Fibroblast of the aortic adventitia (primary cell): ENCODE data around the gene NPW. TPM values are rescaled to one million over a fixed set of nuclear protein-coding genes. Genes with fewer than 3 reads are reported as not detected.

Source experiments
- DNase-seq: peaks from one replicate; pipeline ENCODE4 v3.0.0-alpha.2; 2010; ENCODE audit warnings: low read depth
- H3K4me3 ChIP-seq: 2 replicates; pipeline ENCODE4 v1.5.1; 2011; ENCODE audit warnings: low read depth, mild to moderate bottlenecking, control low read depth, low read length, moderate library complexity
- CTCF ChIP-seq: IDR thresholded peaks from 2 replicates; pipeline ENCODE4 v1.5.1; 2011; ENCODE audit warnings: mild to moderate bottlenecking, low read length, control low read depth, inconsistent platforms; ENCODE audit not compliant: insufficient read depth
- total RNA-seq: library from RNA; depleted of rRNA; stranded (reverse); fragments of >200 nt; gene quantifications from 2 replicates; pipeline ENCODE4 v1.2.3, GENCODE V29; 2012; ENCODE audit warnings: low replicate concordance

The NPW gene
- total RNA-seq, 1 donor, result 0.45 TPM

- TF ChIP-seq CTCF, result no peak
- no peak overlapping the region for H3K4me3 ChIP-seq
- DNase-seq, result no peak
Observed at GRCh38 chr16:1980770-1981087, 38.9 kb upstream of the NPW start.

- DNase-seq, result no peak
- TF ChIP-seq CTCF, result no peak
- no peak within 1 kb of the TSS for H3K4me3 ChIP-seq
Observed at GRCh38 chr16:1981398-1981836, 38.2 kb upstream of the NPW start, which contains the start of gene NOXO1. NOXO1 (minus strand) TSS chr16:1981469; CDS start chr16:1981179, 290 bp downstream.

- no peak for TF ChIP-seq CTCF
- no peak for DNase-seq
- no peak overlapping the region for H3K4me3 ChIP-seq
Observed at GRCh38 chr16:1982013-1982433, 37.6 kb upstream of the NPW start.

GRCh38 chr16:1982991-1983543 lies 36.5 kb upstream of the NPW start:
- TF ChIP-seq CTCF, result no peak
- peak overlapping the region; percentile 76 for H3K4me3 ChIP-seq
- no peak for DNase-seq

- TF ChIP-seq CTCF, result peak; percentile 38
- H3K4me3 ChIP-seq, result peak within 1 kb of the TSS; percentile 76
- peak; percentile 90 for DNase-seq
Observed at GRCh38 chr16:1983544-1984346, 35.8 kb upstream of the NPW start, which contains the start of gene GFER. GFER (plus strand) TSS chr16:1984193; CDS start chr16:1984219, 26 bp downstream.

GRCh38 chr16:1984347-1985225 lies 35.0 kb upstream of the NPW start:
- TF ChIP-seq CTCF, result no peak
- DNase-seq, result no peak

More at GRCh38 chr16:1984347-1985225, 35.0 kb upstream of the NPW start:
- peak overlapping the region; percentile 76 for H3K4me3 ChIP-seq
